Islet precursor cell (in vitro differentiated cells): ENCODE data around the gene PLEKHG2.

Source experiments
- DNase-seq: peaks from one replicate; pipeline ENCODE4 v3.0.0-alpha.2; 2018

Gene PLEKHG2

GRCh38 chr19:39406656-39407409, 5.6 kb upstream of the PLEKHG2 start, which contains the start of gene ZFP36:
TSS of gene ZFP36 (plus strand) at chr19:39406847. CDS start at chr19:39406905, 58 bp downstream.
- peak; percentile 93 for DNase-seq

GRCh38 chr19:39407410-39407659, 5.1 kb upstream of the PLEKHG2 start:
- no peak for DNase-seq

- peak; percentile 68 for DNase-seq
These were observed 4.6 kb upstream of the PLEKHG2 start for GRCh38 chr19:39407660-39408391.

GRCh38 chr19:39408392-39409207, 3.9 kb upstream of the PLEKHG2 start:
- no peak for DNase-seq

- peak; percentile 94 for DNase-seq
These were observed 3.1 kb upstream of the PLEKHG2 start for GRCh38 chr19:39409208-39410016.

GRCh38 chr19:39410017-39410830, 2.2 kb upstream of the PLEKHG2 start:
- peak; percentile 79 for DNase-seq

GRCh38 chr19:39410831-39411080, 1.7 kb upstream of the PLEKHG2 start:
- no peak for DNase-seq

GRCh38 chr19:39411081-39411831, 1.2 kb upstream of the PLEKHG2 start:
- DNase-seq: no peak

GRCh38 chr19:39411832-39412099, 703 bp upstream of the PLEKHG2 start:
- DNase-seq: peak; percentile 90

- no peak for DNase-seq
These were observed 400 bp downstream of the PLEKHG2 start for GRCh38 chr19:39412867-39413271.

- peak; percentile 70 for DNase-seq
These were observed 922 bp downstream of the PLEKHG2 start for GRCh38 chr19:39413272-39413910.

- DNase-seq: peak; percentile 82
These were observed 1.6 kb downstream of the PLEKHG2 start for GRCh38 chr19:39413911-39414608.

GRCh38 chr19:39415111-39416046, 2.9 kb downstream of the PLEKHG2 start:
- no peak for DNase-seq

- no peak for DNase-seq
These were observed 4.0 kb downstream of the PLEKHG2 start for GRCh38 chr19:39416152-39417120.

GRCh38 chr19:39417463-39418181, 5.2 kb downstream of the PLEKHG2 start:
- no peak for DNase-seq

- no peak for DNase-seq
These were observed 6.5 kb downstream of the PLEKHG2 start for GRCh38 chr19:39419003-39419402.

GRCh38 chr19:39420769-39421168, 8.3 kb downstream of the PLEKHG2 start:
- no peak for DNase-seq
